HG03159 (cell line): ENCODE data around the gene AFAP1.

Source experiments
- ATAC-seq: cut with Tn5 transposase; IDR thresholded peaks from one replicate; pipeline ENCODE4 v1.9.1; 2021; ENCODE audit warnings: mild to moderate bottlenecking, moderate library complexity; ENCODE audit not compliant: unreplicated experiment

Gene AFAP1

DNA sequence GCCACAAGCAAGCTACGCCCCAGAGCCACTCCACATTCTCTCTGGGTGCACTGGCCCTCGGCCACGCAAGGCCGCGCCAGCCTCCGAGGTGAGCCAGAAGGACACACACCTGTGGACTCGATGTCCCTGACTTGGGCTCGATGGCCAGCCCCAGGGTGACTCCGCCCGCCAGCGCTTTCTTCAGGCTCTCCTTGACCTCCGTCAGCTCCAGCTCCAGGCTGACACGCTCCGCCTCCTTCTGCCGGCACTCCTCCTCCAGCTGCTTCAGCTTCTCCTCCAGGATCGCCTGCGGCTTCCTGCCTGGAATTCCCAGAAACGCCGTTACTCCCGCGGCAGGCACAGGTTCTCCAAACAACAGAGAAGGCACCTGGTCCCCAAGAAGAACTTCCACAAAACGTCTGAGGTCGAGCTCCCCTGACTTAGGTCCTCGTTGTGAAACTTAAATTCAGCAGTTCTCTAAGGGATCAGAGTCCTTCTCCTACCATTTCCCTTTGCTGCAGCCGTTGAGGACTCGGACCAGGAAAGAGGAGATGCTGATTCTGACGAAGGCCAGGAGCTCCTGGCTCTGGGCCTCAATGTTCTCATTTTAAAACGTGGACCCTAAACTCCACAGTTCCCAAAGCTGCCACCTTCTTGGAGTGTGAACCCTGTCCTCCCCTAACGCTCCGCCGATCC is 166.8 kb downstream of the AFAP1 start:
- no peak for ATAC-seq

DNA sequence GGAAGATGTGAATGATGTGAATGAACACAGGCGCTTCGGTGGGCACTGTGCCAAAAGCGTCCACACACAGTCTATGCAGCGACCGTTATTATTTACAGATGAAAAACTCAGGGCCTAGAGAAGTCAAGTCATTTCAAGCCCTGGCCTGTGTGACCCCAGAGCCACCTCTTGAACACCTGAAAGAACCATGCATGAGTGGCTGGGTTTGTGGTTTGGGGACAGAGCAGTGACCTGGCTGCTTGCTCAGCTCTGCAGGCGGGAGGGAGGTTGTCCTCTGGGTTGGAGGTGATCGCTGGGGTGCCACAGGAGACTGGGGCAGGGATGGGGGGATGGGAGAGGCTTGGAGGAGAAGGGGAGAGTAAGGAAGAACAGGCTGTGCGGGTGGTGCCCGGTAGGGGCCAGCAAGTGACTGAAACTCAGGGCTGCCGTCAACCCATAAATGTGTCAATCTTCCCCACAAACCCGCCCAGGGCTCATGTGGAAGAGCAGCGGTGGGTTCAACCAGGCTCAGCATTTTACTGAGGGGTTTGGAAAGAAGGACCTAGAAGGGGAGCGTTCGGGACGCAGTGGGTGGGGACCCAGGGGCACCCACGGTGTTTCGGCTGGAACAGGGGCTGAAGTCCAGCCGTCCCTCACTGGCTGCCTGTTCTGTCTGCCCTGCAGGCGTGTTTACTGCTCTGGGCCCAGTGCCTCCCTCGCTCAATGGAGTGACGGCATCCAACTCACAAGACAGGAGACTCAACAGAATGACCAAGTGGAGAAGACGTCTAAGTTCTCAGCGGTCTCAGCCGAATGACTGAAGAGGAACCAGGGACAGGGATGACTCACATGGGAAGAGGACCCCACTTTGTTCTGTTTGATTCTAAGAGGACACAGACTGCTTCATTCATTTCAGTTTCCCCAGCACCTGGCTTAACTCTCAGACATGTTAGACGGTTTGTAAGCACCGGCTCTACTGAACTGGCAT is 167.8 kb downstream of the AFAP1 start:
- peak; percentile 83 for ATAC-seq

GRCh38 chr4:7771056-7771455 is 168.6 kb downstream of the AFAP1 start:
- ATAC-seq: no peak

- no peak for ATAC-seq
Observed at GRCh38 chr4:7770224-7771050, 169.2 kb downstream of the AFAP1 start.

- ATAC-seq: no peak
Observed at GRCh38 chr4:7769396-7770223, 170.1 kb downstream of the AFAP1 start.

GRCh38 chr4:7768736-7769135 is 170.9 kb downstream of the AFAP1 start:
- ATAC-seq: no peak

DNA sequence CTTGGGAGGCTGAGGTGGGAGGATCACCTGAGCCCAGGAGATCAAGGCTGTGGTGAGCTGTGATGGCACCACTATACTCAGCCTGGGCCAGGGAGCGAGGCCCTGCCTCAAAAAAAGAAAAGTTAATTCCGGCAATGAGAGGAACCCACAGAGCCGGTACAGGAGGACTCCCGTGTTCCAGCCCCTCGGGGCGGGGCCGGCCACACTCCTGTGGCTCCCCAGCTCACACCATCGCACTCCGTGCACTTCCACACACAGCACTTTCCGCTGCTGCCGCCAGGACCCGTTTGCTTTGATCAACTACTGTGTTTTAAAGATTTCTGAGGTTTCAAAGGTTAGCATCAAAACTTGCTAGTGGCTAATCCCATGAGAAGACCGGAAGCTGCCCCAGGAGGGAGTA is 171.7 kb downstream of the AFAP1 start:
- no peak for ATAC-seq

GRCh38 chr4:7767526-7767925 is 172.1 kb downstream of the AFAP1 start:
- no peak for ATAC-seq

DNA sequence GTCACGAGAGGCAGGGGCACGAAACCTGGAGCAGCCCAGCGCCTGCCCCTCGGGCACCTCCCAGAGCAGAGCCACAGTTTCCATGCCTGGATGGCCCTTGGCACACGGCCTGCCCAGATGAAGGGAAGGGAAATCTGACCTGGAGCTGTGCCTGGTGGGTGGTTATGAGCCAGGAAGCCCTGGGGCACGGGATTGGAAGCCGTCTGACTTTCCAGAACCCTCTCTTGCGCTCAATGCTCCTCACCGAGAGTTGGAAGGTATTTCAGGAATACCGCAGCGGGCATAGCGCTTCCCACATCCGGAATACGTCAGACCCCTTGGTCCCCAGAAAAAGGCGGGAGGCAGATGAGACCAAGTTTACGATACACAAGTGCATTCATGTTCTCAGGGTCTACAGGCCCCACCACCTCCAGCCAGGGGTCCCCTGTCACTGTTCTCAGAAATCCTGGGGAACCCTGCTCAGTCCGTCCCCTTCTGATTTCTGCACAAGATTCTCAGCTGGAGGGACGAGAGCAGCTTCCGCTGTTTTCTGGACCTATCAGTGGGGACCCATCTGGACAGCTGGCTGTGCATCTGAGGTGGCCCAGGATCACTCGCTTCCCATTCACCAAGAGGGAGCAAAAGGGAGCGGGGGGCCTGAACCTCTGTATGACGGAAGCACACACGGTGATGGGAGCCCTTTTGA is 172.9 kb downstream of the AFAP1 start:
- ATAC-seq: no peak

DNA sequence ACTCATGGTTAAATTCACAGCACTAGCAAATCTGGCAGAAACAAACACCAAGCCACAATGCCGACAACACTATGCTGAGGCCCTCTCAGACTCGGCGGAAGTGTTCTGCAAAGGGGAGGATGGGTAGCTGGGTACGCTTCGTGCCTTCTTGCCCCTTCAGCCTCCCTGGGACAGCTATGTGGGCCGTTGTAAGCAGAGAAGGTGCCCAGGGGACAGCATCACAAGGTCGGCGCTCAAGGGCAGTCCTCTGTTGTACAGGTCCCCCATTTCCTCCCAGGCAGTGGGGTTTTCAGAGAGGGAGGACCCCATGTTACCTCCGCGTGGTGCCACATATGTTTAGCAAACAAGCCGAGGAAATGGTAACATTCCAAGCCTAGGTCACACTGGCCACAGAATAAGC is 173.6 kb downstream of the AFAP1 start:
- ATAC-seq: no peak

- no peak for ATAC-seq
Observed at GRCh38 chr4:7765666-7766065, 174.0 kb downstream of the AFAP1 start.

DNA sequence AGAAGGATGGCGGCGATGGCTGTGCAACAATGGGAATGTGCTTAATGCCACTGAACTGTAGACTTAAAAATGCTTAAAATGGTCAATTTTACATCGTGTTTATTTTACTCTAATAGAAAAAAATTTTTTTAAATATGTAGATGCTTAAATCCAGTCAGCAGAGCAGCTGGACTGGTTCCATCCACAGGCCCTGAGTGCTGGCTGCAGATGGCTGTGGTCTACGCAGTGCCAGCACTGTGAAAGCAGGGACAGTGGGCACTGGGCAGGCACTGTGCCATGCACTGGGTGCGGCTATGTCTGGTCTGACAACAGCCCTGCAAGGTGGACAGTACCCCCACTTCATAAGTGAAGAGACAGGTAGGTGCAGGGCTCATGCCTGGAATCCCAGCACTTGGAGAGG is 175.2 kb downstream of the AFAP1 start:
- no peak for ATAC-seq

GRCh38 chr4:7763788-7764187 is 175.9 kb downstream of the AFAP1 start:
- ATAC-seq: no peak

GRCh38 chr4:7763106-7763505 is 176.6 kb downstream of the AFAP1 start:
- ATAC-seq: no peak

GRCh38 chr4:7762376-7763030 is 177.2 kb downstream of the AFAP1 start:
- ATAC-seq: no peak

DNA sequence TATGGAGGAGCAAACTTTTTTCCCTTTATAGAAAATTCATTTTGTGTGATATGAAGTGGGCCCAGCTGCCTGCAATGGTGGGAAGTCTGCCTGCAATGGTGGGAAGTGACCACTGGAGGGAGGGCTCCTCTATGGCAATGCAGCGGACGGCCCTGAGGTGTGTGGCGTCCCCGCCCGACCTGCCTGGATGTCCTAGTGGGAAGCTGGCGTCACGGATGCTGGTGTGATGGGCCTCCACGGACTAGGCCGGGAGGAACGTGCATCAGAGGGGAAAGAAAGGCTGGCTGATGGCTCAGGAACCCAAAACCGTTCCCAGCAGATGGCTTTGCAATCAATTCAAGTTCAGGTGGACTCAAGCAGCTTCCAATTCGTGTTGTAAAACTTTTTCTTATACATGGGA is 177.9 kb downstream of the AFAP1 start:
- ATAC-seq: peak; percentile 71

- no peak for ATAC-seq
Observed at GRCh38 chr4:7761312-7761711, 178.3 kb downstream of the AFAP1 start.

DNA sequence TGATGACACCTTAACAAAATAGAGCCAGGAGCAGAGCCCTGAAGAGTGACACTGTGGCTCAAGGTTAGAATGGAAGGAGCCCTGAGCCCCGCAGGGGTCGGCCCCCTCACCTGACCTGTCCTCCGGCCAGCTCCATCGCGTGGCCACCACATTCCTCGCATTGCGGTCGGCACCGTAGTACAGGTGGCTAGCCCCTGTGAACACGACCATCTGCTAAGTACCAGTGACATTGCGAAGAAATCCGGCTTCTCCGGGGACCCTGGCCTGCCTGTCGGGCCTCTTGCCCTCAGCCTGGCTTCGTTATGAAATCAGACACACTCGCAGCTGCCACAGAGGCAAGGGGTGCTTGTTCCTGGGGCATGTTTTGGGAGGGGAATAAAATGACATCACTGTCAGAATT is 179.0 kb downstream of the AFAP1 start:
- no peak for ATAC-seq

DNA sequence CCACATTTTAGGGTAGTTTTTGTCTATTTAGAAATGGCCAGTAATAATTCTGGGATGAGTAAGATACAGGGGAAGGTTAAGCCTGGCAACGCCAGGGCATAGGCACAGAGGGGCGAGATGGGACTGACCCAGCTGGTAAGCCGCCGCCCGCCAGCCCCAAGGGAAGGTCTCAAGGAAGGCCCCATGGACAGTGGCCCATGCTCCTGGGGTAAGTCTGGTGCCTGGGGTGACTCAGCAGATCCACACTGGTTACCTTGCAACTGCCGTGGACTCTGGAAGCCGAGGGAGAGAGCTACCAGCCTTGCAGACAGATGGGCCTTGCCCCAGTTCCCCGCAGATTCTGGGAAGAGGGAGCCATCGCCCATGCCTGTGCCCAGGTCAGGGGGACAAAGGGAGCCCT is 179.4 kb downstream of the AFAP1 start:
- ATAC-seq: no peak
